ENCODE measurements around the gene RANBP9. TPM values are rescaled to one million over a fixed set of nuclear protein-coding genes. Genes with fewer than 3 reads are reported as not detected.

Gene RANBP9
- total RNA-seq, 1 donor: 25.5 TPM

DNA sequence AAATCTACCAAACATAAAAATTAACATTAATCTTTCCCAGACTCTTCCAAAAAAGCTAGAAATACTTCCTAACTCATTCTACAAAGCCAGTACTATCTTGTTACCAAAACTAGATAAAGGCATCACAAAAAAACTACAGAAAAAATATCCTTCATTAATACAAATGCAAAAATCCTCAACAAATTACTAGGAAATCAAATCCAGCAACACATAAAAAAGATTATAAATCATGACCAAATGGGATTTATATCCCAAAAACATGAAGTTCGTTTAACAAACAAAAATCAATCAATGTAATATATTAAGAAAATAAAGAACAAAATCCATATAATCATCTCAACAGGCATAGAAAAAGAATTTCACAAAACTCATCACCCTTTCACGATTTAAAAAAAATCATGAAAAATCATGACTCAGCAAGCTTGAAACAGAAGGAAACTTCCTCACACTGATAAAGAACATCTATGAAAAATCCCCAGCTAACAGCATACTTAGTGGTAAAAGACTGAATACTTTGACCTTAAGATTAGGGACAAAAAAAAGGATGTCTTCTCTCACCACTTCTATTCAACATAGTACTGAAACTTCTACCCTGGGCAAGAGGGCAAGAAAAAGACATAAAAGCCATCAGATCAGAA, 43.2 kb downstream of the RANBP9 start:
- TF ChIP-seq, protein P1, sequence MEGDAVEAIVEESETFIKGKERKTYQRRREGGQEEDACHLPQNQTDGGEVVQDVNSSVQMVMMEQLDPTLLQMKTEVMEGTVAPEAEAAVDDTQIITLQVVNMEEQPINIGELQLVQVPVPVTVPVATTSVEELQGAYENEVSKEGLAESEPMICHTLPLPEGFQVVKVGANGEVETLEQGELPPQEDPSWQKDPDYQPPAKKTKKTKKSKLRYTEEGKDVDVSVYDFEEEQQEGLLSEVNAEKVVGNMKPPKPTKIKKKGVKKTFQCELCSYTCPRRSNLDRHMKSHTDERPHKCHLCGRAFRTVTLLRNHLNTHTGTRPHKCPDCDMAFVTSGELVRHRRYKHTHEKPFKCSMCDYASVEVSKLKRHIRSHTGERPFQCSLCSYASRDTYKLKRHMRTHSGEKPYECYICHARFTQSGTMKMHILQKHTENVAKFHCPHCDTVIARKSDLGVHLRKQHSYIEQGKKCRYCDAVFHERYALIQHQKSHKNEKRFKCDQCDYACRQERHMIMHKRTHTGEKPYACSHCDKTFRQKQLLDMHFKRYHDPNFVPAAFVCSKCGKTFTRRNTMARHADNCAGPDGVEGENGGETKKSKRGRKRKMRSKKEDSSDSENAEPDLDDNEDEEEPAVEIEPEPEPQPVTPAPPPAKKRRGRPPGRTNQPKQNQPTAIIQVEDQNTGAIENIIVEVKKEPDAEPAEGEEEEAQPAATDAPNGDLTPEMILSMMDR (IDR thresholded peaks at IDR 0.05; ENCODE audit: insufficient read depth, low read depth, low read length): no peak
- DNase-seq (ENCODE audit: low read depth): peak; percentile 41
- no peak overlapping the region for H3K4me3 ChIP-seq (ENCODE audit: low read depth, low read length)

DNA sequence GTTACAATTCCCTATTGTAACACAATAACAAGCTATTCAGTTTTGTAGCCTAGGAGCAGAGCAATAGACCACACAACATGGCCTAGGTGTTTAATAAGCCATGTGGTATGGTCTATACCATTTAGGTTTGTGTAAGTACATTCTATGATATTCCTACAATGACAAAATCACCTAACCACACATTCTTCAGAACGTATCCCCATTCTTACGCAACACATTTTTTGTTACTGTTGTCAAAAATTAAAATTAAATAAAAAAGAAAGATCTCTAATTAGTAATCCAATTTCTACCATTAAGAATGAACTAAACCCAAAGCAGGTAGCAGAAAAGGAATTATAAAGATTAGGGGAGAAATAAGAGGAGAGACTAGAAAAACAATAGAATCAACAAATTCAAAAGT, 44.0 kb downstream of the RANBP9 start:
- TF ChIP-seq, protein P1 (IDR thresholded peaks at IDR 0.05; ENCODE audit: insufficient read depth, low read depth, low read length): no peak
- H3K4me3 ChIP-seq (ENCODE audit: low read depth, low read length): no peak overlapping the region
- DNase-seq (ENCODE audit: low read depth): no peak

DNA sequence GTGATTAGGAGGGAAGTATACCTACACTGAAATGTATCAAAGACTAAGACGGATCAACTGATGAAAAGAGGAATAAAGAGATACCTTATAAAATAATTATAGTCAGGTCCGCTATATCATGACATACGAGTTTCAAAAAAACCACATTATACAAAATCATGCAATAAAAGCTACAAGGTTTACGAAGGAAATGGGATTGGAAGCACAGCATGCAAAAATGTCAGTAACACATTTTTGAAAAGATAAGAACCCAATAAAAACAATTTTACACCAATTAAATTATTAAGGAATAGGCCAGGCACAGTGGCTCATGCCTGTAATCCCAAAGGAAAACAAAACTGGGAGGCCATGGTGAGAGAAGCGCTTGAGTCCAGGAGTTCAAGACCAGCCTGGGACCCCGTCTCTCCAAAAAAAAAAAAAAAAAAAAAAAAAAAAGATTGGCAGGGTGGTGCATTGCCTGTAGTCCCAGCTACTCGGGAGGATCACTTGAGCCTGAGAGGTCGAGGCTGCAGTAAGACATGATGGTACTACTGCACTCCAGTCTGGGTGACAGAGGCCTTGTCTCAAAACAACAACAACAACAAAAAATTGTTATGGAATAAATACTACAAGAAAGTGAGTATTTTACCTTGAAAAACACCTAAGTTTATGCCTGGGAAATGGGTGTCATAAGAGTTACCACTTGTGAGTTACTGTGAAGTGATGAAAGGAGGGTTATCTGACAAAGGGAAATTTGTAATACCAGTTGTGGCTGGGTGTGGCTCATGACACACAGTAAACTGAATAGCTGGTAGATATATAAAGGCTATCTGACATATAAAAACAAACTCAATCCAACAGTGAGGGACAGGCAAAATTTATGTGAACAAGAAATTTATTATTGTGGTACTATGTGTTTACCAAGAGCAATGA, 45.2 kb downstream of the RANBP9 start:
- DNase-seq (ENCODE audit: low read depth): no peak
- H3K4me3 ChIP-seq (ENCODE audit: low read depth, low read length): no peak overlapping the region
- TF ChIP-seq, protein P1 (IDR thresholded peaks at IDR 0.05; ENCODE audit: insufficient read depth, low read depth, low read length): no peak

DNA sequence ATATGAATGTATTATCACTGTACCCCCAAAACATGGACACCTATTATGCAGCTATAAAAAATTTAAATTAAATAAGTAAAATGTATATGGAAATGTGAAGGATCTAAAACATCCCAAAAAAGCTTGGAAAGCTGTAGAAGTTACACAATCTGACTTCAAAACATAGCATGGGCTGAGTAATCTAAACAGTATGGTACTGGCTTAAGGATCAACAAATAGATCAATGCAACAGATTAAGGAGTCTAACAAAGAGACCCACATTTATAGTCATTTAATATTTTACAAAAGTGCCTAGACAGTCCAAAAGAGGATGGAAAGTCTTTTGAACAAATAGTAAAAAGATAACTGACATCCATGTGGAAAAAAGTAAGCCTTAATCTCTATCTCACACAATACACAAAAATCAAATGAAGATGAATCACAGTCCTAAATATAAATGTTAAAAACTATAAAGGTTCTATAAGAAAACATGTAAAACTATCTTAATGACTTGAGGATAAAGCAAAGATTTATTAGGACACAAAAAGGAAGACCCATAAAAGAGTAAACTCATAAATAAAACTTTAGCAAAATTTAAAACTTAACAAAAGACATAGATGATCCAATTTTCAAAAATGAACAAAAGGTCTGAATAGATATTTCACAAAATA, 46.8 kb downstream of the RANBP9 start:
- no peak overlapping the region for H3K4me3 ChIP-seq (ENCODE audit: low read depth, low read length)
- TF ChIP-seq, protein P1 (IDR thresholded peaks at IDR 0.05; ENCODE audit: insufficient read depth, low read depth, low read length): no peak
- DNase-seq (ENCODE audit: low read depth): peak; percentile 66

DNA sequence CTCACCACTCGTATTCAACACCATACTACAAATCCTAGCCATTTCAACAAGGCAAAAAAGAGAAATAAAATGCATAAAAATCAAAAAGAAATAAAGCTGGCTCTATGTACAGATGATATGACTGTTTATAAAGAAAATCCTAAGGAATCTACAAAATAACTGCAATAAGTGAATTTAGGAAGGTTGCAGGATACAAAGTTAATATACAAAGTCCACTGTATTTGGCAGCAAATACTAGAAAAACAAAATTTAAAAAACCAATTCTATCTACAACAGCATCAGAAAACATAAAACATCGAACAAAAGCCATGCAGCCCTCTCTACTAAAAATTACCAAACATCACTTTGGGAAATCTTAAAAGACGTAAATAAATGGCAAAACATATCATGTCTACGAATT, 47.6 kb downstream of the RANBP9 start:
- TF ChIP-seq, protein P1 (IDR thresholded peaks at IDR 0.05; ENCODE audit: insufficient read depth, low read depth, low read length): no peak
- no peak for DNase-seq (ENCODE audit: low read depth)
- no peak overlapping the region for H3K4me3 ChIP-seq (ENCODE audit: low read depth, low read length)

DNA sequence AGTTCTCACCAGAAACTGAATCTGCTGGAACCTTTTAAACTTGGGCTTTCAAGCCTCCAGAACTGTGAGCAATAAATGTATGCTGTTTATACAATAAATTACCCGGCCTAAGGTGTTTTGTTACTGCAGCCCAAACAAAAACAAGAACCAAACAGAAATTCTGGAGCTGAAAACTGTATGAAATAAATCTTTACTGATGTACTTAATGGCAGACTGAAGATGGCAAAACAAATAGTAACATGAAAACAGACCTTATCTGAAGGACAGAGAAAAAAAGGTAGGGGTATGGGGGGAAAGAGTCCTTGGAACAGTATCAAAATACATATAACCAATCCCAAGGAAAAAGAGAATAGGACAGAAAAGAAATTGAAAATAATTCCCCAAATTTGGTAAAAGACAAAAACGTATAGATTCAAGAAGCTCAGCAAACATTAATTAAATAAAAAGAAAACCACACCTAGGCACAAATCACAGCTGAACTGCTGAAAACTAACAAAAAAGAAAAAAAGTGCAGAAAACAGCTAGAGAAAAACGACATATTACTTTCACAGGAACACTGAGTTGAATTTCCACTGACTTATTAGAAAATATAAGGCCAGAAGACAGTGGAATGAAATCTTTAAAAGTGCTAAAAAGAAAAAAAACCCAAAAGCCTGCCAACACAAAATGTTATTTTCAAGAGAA, 48.8 kb downstream of the RANBP9 start:
- DNase-seq (ENCODE audit: low read depth): no peak
- TF ChIP-seq, protein P1 (IDR thresholded peaks at IDR 0.05; ENCODE audit: insufficient read depth, low read depth, low read length): no peak
- H3K4me3 ChIP-seq (ENCODE audit: low read depth, low read length): no peak overlapping the region

Data from fibroblast of villous mesenchyme (primary cell).